Measurements from ENCODE around the gene ACOT12.

GRCh38 chr5:81425569-81425968 is 31.6 kb upstream of the ACOT12 start:
- TF ChIP-seq POLR2A (IDR thresholded peaks at IDR 0.05) (no peak), CTCF (IDR thresholded peaks at IDR 0.05) (peak in 5 of 7 experiments; percentile 19 to 64 (median 36))
